ACC112 (cell line): Measurements from ENCODE around the gene CLCN6.

Experiments used
- H2AFZ ChIP-seq: fragments of 200-600 bp; sonication (generic); one replicate; pipeline ENCODE4 v1.6.0; 2017; ENCODE audit warnings: antibody characterized with exemption, low read length; ENCODE audit not compliant: unreplicated experiment
- H3K27ac ChIP-seq: fragments of 200-600 bp; sonication (generic); 2 replicates; pipeline ENCODE4 v1.5.1; 2014; ENCODE audit warnings: low read depth, mild to moderate bottlenecking, antibody characterized with exemption, low read length, moderate library complexity
- H3K27me3 ChIP-seq: fragments of 200-600 bp; sonication (generic); 2 replicates; pipeline ENCODE4 v1.6.1; 2014; ENCODE audit warnings: mild to moderate bottlenecking, antibody characterized with exemption, low read length, moderate library complexity, mixed read lengths; ENCODE audit not compliant: insufficient read depth
- H3K36me3 ChIP-seq: fragments of 200-600 bp; sonication (generic); 2 replicates; pipeline ENCODE4 v1.6.1; 2016; ENCODE audit warnings: mild to moderate bottlenecking, antibody characterized with exemption, low read length, moderate library complexity, mixed read lengths; ENCODE audit not compliant: insufficient read depth
- H3K4me1 ChIP-seq: fragments of 200-600 bp; sonication (generic); one replicate; pipeline ENCODE4 v1.6.1; 2016; ENCODE audit warnings: low read length, mixed read lengths; ENCODE audit not compliant: insufficient read depth, unreplicated experiment, control insufficient read depth
- H3K4me3 ChIP-seq: fragments of 200-600 bp; sonication (generic); 2 replicates; pipeline ENCODE4 v1.5.1; 2014; ENCODE audit warnings: mild to moderate bottlenecking, low read depth, low read length
- H3K79me2 ChIP-seq: fragments of 200-600 bp; sonication (generic); one replicate; pipeline ENCODE4 v1.6.0; 2016; ENCODE audit warnings: low read length; ENCODE audit not compliant: control insufficient read depth, unreplicated experiment, insufficient read depth

CLCN6 gene

GRCh38 chr1:11780380-11781147 lies 25.4 kb upstream of the CLCN6 start:
- Histone ChIP-seq H3K79me2 (no peaks in the 10 kb centered on the region), H2AFZ (no peak overlapping the region), H3K4me3 (no peak overlapping the region), H3K36me3 (no peaks in the 10 kb centered on the region), H3K27ac (no peak overlapping the region), H3K27me3 (no peaks in the 10 kb centered on the region), H3K4me1 (no peaks in the 10 kb centered on the region)

- Histone ChIP-seq H3K79me2 (no peaks in the 10 kb centered on the region), H3K4me3 (no peak overlapping the region), H3K36me3 (no peaks in the 10 kb centered on the region), H3K27ac (no peak overlapping the region), H3K27me3 (no peaks in the 10 kb centered on the region), H3K4me1 (no peaks in the 10 kb centered on the region), H2AFZ (no peak overlapping the region)
Measured at GRCh38 chr1:11781297-11781696, 24.7 kb upstream of the CLCN6 start.

GRCh38 chr1:11782127-11782708 lies 23.8 kb upstream of the CLCN6 start:
- Histone ChIP-seq H3K4me1 (peaks cover 4% of the 10 kb centered on the region), H3K4me3 (no peak overlapping the region), H2AFZ (no peak overlapping the region), H3K36me3 (no peaks in the 10 kb centered on the region), H3K27me3 (no peaks in the 10 kb centered on the region), H3K27ac (no peak overlapping the region), H3K79me2 (no peaks in the 10 kb centered on the region)

GRCh38 chr1:11783556-11783955 lies 22.4 kb upstream of the CLCN6 start:
- H3K27me3 ChIP-seq = no peaks in the 10 kb centered on the region
- H3K4me1 ChIP-seq = peaks cover 13% of the 10 kb centered on the region
- H3K79me2 ChIP-seq = no peaks in the 10 kb centered on the region
- no peak overlapping the region for H3K4me3 ChIP-seq
- no peak overlapping the region for H3K27ac ChIP-seq
- H2AFZ ChIP-seq = no peak overlapping the region
- H3K36me3 ChIP-seq = no peaks in the 10 kb centered on the region

GRCh38 chr1:11784256-11784992 lies 21.6 kb upstream of the CLCN6 start:
- H3K36me3 ChIP-seq = no peaks in the 10 kb centered on the region
- peaks cover 13% of the 10 kb centered on the region for H3K4me1 ChIP-seq
- H3K79me2 ChIP-seq = no peaks in the 10 kb centered on the region
- no peaks in the 10 kb centered on the region for H3K27me3 ChIP-seq
- H3K27ac ChIP-seq = no peak overlapping the region
- no peak overlapping the region for H2AFZ ChIP-seq
- no peak overlapping the region for H3K4me3 ChIP-seq

- Histone ChIP-seq H3K4me1 (peaks cover 16% of the 10 kb centered on the region), H3K27me3 (no peaks in the 10 kb centered on the region), H3K36me3 (no peaks in the 10 kb centered on the region), H3K4me3 (no peak overlapping the region), H2AFZ (no peak overlapping the region), H3K79me2 (no peaks in the 10 kb centered on the region), H3K27ac (no peak overlapping the region)
Measured at GRCh38 chr1:11784993-11785769, 20.8 kb upstream of the CLCN6 start.

- Histone ChIP-seq H3K27ac (no peak overlapping the region), H3K4me1 (peaks cover 26% of the 10 kb centered on the region), H3K36me3 (no peaks in the 10 kb centered on the region), H3K27me3 (no peaks in the 10 kb centered on the region), H3K79me2 (no peaks in the 10 kb centered on the region), H3K4me3 (no peak overlapping the region), H2AFZ (no peak overlapping the region)
Measured at GRCh38 chr1:11786168-11786567, 19.8 kb upstream of the CLCN6 start.

GRCh38 chr1:11787251-11787803 lies 18.7 kb upstream of the CLCN6 start:
- Histone ChIP-seq H3K27me3 (no peaks in the 10 kb centered on the region), H3K27ac (no peak overlapping the region; the same call in 1 of the 2 replicates), H3K79me2 (no peaks in the 10 kb centered on the region), H3K36me3 (no peaks in the 10 kb centered on the region), H2AFZ (no peak overlapping the region), H3K4me3 (no peak overlapping the region), H3K4me1 (peaks cover 28% of the 10 kb centered on the region)

GRCh38 chr1:11787804-11788436 lies 18.1 kb upstream of the CLCN6 start:
- Histone ChIP-seq H3K4me3 (no peak overlapping the region), H3K27me3 (no peaks in the 10 kb centered on the region), H3K27ac (no peak overlapping the region), H3K4me1 (peaks cover 28% of the 10 kb centered on the region), H3K79me2 (no peaks in the 10 kb centered on the region), H3K36me3 (no peaks in the 10 kb centered on the region), H2AFZ (no peak overlapping the region)

- no peak overlapping the region for H2AFZ ChIP-seq
- peaks cover 28% of the 10 kb centered on the region for H3K4me1 ChIP-seq
- no peak overlapping the region for H3K4me3 ChIP-seq
- H3K36me3 ChIP-seq = no peaks in the 10 kb centered on the region
- no peaks in the 10 kb centered on the region for H3K27me3 ChIP-seq
- no peak overlapping the region for H3K27ac ChIP-seq
- H3K79me2 ChIP-seq = no peaks in the 10 kb centered on the region
Measured at GRCh38 chr1:11788549-11789053, 17.4 kb upstream of the CLCN6 start.
